ENCODE data around the gene VGLL4.

VGLL4 gene

GRCh38 chr3:11563159-11563864 is 80.4 kb downstream of the VGLL4 start:
- no peak for DNase-seq

GRCh38 chr3:11562277-11562881 is 81.3 kb downstream of the VGLL4 start:
- DNase-seq: no peak

- DNase-seq: no peak
Observed at GRCh38 chr3:11560746-11561145, 83.0 kb downstream of the VGLL4 start.

GRCh38 chr3:11559816-11560633 is 83.7 kb downstream of the VGLL4 start:
- DNase-seq: no peak

GRCh38 chr3:11558918-11559815 is 84.5 kb downstream of the VGLL4 start:
- no peak for DNase-seq

- DNase-seq: no peak
Observed at GRCh38 chr3:11558411-11558903, 85.3 kb downstream of the VGLL4 start.

- DNase-seq: no peak
Observed at GRCh38 chr3:11558002-11558401, 85.7 kb downstream of the VGLL4 start.

- no peak for DNase-seq
Observed at GRCh38 chr3:11556851-11557644, 86.7 kb downstream of the VGLL4 start.

- no peak for DNase-seq
Observed at GRCh38 chr3:11555881-11556633, 87.7 kb downstream of the VGLL4 start.

GRCh38 chr3:11555211-11555782 is 88.4 kb downstream of the VGLL4 start:
- no peak for DNase-seq

GRCh38 chr3:11554666-11555065 is 89.0 kb downstream of the VGLL4 start:
- DNase-seq: no peak

GRCh38 chr3:11554236-11554610 is 89.5 kb downstream of the VGLL4 start:
- no peak for DNase-seq

GRCh38 chr3:11553436-11554235 is 90.1 kb downstream of the VGLL4 start:
- DNase-seq: no peak

GRCh38 chr3:11552289-11553264 is 91.1 kb downstream of the VGLL4 start:
- no peak for DNase-seq

- DNase-seq: no peak
Observed at GRCh38 chr3:11551036-11551435, 92.7 kb downstream of the VGLL4 start.

GRCh38 chr3:11549580-11550140 is 94.1 kb downstream of the VGLL4 start:
- DNase-seq: no peak

- DNase-seq: no peak
Observed at GRCh38 chr3:11548721-11549131, 95.0 kb downstream of the VGLL4 start.

- no peak for DNase-seq
Observed at GRCh38 chr3:11547498-11547897, 96.2 kb downstream of the VGLL4 start.

Data from activated CD4-positive, alpha-beta T cell treated with anti-CD3 and anti-CD28 coated beads for 4 hours (primary cell).